Omental fat pad (tissue), 4 donors: ENCODE data around the gene RFX1. TPM values are rescaled to one million over a fixed set of nuclear protein-coding genes. Genes with fewer than 3 reads are reported as not detected.

ENCODE experiments used
- ATAC-seq: fragments of 150-250 bp; one replicate; pipeline ENCODE4 v1.9.1; 2016; ENCODE audit warnings: mild to moderate bottlenecking, moderate library complexity; ENCODE audit not compliant: low FRiP score
- DNase-seq: peaks from one replicate; pipeline ENCODE4 v3.0.0-alpha.2; 2019; ENCODE audit warnings: low spot score
- total RNA-seq, 4 donors: library from RNA; depleted of rRNA; stranded (reverse); fragments of >200 nt; gene quantifications; one replicate each; pipeline ENCODE4 v1.1.0, GENCODE V29; 2016
- TF ChIP-seq, protein P1 (sequence below), 3 donors: fragments of 450-650 bp; IDR thresholded peaks; one replicate each; pipeline ENCODE4 v1.5.1; 2016 to 2017; ENCODE audit warnings: antibody characterized with exemption in 3 of 3, mild to moderate bottlenecking in 3 of 3, moderate library complexity in 2 of 3

RFX1 gene
- total RNA-seq, 4 donors from 2014 or later, result 2.8 to 7.6 (median 3.2) TPM

DNA sequence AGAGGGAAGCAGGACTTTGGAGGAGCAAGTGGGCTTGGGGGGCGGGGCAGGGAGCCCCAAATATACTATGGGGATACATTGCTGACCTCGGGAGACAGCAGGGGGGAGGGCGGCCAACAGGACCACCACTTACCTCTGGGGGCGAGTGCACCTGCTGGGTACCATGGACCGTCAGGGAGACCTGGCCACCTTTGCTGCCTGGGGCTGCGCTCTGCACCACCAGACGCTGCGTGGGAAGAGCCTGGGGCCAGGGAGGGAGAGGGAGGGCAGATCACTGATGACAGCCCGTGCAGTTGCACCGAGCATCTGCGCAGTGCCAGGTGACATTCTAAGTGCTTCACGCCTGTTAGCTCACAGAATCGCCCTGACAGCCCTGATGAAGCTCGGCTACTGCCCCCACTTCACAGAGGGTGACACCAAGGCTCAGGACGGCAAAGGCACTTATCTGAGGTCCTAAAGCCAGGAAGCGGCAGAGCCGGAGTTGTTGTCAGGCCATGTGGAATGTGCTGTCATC, 24.1 kb downstream of the RFX1 start:
- TF ChIP-seq, protein P1, sequence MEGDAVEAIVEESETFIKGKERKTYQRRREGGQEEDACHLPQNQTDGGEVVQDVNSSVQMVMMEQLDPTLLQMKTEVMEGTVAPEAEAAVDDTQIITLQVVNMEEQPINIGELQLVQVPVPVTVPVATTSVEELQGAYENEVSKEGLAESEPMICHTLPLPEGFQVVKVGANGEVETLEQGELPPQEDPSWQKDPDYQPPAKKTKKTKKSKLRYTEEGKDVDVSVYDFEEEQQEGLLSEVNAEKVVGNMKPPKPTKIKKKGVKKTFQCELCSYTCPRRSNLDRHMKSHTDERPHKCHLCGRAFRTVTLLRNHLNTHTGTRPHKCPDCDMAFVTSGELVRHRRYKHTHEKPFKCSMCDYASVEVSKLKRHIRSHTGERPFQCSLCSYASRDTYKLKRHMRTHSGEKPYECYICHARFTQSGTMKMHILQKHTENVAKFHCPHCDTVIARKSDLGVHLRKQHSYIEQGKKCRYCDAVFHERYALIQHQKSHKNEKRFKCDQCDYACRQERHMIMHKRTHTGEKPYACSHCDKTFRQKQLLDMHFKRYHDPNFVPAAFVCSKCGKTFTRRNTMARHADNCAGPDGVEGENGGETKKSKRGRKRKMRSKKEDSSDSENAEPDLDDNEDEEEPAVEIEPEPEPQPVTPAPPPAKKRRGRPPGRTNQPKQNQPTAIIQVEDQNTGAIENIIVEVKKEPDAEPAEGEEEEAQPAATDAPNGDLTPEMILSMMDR (IDR thresholded peaks at IDR 0.05), result no peak
- no peak for ATAC-seq
- DNase-seq, result no peak

GRCh38 chr19:13981467-13981866, 24.7 kb downstream of the RFX1 start:
- ATAC-seq, result no peak
- DNase-seq, result no peak
- TF ChIP-seq, protein P1 (IDR thresholded peaks at IDR 0.05), result no peak

GRCh38 chr19:13981021-13981420, 25.1 kb downstream of the RFX1 start:
- TF ChIP-seq, protein P1 (IDR thresholded peaks at IDR 0.05), result no peak
- no peak for DNase-seq

DNA sequence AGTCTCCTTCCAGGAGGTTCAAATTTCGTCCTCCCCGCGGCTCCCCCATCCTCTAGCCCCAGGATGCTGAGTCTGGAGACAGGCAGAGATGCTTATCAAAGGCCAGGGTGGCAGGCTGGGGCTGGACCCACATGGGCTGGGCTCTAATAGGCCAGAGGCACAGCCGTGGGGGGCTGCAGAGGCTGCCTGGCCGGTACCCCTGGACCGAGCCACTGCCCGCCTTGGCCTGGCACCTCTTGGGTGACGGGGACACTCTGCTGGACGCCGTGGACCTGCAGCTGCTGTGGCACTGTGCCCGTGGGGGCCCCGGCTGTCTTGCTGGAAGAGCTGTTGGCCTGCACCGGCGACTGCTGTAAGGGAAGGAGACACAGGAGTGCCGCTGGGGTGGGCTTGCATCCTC, 25.8 kb downstream of the RFX1 start:
- TF ChIP-seq, protein P1 (IDR thresholded peaks at IDR 0.05), result no peak
- DNase-seq, result no peak
- ATAC-seq, result no peak

More at GRCh38 chr19:13981021-13981420, 25.1 kb downstream of the RFX1 start:
- ATAC-seq, result no peak

GRCh38 chr19:13979686-13980085, 26.4 kb downstream of the RFX1 start:
- TF ChIP-seq, protein P1 (IDR thresholded peaks at IDR 0.05), result no peak

DNA sequence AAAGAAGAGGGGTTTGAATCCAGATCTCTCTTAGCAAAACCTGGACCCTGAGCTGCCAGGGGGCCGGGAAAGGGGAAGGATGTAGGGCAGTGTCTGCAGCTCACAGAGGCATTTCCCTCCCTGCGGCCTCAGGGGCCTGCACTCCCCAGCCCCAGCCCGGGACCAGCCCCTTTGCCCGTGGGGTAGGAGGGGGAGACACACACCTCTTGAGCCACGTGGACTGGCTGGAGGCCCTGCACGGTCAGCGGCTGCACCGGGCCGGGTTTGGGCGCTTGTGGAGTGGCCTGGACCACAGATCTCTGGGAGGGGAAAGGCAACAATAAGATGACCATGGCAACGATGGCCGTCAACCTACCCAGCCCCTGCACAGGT, 26.9 kb downstream of the RFX1 start:
- ATAC-seq, result no peak
- DNase-seq, result no peak
- TF ChIP-seq, protein P1 (IDR thresholded peaks at IDR 0.05), result no peak

More at GRCh38 chr19:13979686-13980085, 26.4 kb downstream of the RFX1 start:
- DNase-seq (no peak), ATAC-seq (no peak)
